Natural killer cell treated with Interleukin-12 subunit alpha and Interleukin-12 subunit beta and Interleukin-15 and Interleukin-18, amount 100 ng/mL, for 72 hours (primary cell): ENCODE results near the gene SMYD3. TPM values are rescaled to one million over a fixed set of nuclear protein-coding genes. Genes with fewer than 3 reads are reported as not detected.

Source experiments
- ATAC-seq, 2 donors: fragments of 150-1000 bp; cut with Tn5 transposase in 1 of 2; sonication (Bioruptor Pico), chemical (Tn5 transposase) in 1 of 2; 2 replicates each; pipeline ENCODE4 v1.10.0; 2021
- DNase-seq: peaks from one replicate; pipeline ENCODE4 v3.0.0; 2022; ENCODE audit warnings: low spot score
- H3K27ac Mint-ChIP-seq, 2 donors: 1 replicate in 1 of 2; 2 replicates in 1 of 2; pipeline ENCODE4 v1.8.0; 2022; ENCODE audit warnings: mixed read lengths in 2 of 2, mild to moderate bottlenecking in 1 of 2, moderate library complexity in 1 of 2
- H3K27me3 Mint-ChIP-seq, 2 donors: 1 replicate in 1 of 2; 2 replicates in 1 of 2; pipeline ENCODE4 v1.8.0; 2022; ENCODE audit warnings: mixed read lengths in 2 of 2
- H3K36me3 Mint-ChIP-seq: one replicate; pipeline ENCODE4 v1.8.0; 2022; ENCODE audit warnings: mixed read lengths
- H3K4me1 Mint-ChIP-seq, 2 donors: 1 replicate in 1 of 2; 2 replicates in 1 of 2; pipeline ENCODE4 v1.8.0; 2022; ENCODE audit warnings: low read depth in 2 of 2, mixed read lengths in 2 of 2, mild to moderate bottlenecking in 1 of 2
- H3K4me3 Mint-ChIP-seq: one replicate; pipeline ENCODE4 v1.8.0; 2022; ENCODE audit warnings: mixed read lengths
- H3K9me3 Mint-ChIP-seq: 2 replicates; pipeline ENCODE4 v1.8.0; 2022; ENCODE audit warnings: mixed read lengths
- total RNA-seq, 2 donors: library from RNA; stranded (reverse); gene quantifications; one replicate each; pipeline ENCODE4 v1.2.3, GENCODE V29; 2022

SMYD3 gene
- total RNA-seq, 2 donors from 2014 or later = 26.9 to 55.4 TPM

DNA sequence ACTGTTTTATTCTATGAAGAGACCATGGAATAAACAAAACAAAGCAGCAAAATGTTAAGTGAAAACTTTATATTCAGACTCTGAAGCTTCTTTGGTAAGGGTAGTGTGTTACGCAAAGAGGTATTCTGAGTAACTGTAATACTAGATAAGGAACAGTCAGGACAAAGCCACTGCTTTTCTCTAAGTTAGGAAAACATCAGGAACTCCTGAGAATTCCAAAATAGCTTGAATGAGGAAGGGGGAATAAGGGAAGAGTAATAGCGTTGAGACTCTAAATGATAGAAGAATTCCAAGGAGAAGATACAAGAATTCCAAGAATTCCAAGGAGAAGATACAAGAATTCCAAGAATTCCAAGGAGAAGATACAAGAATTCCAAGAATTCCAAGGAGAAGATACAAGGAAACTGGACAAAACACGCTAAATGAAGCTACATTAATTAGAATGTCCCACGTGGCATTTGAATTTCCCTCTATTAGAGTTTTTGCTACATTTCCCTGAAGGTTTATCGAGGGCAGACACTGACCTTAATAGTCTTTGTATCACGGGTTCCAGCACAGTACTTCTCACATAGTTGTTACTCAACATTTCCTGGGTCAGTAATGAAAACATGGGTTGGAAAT lies 71.5 kb downstream of the SMYD3 start:
- no peaks in the 10 kb centered on the region for H3K9me3 Mint-ChIP-seq
- ATAC-seq (no peak), DNase-seq (no peak)
- peaks cover 7% of the 10 kb centered on the region for H3K36me3 Mint-ChIP-seq
- no peaks in the 10 kb centered on the region for H3K27me3 Mint-ChIP-seq
- H3K27ac Mint-ChIP-seq = no peak overlapping the region
- H3K4me1 Mint-ChIP-seq = peaks cover 0 to 9% of the 10 kb centered on the region in 2 donors
- H3K4me3 Mint-ChIP-seq = no peak overlapping the region

DNA sequence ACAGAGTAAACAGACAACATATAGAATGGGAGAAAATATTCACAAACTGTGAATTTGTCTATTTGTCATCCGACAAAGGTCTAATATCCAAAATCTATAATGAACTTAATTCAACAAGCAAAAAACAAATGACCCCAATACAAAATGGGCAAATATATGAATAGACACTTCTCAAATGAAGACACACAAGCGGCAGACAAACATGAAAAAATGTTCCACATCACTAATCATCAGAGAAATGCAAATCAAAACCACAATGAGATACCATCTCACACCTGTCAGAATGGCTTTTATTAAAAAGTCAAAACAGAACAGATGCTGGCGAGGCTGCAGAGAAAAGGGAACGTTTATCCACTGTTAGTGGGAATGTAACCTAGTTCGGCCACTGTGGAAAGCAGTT lies 72.7 kb downstream of the SMYD3 start:
- no peak for ATAC-seq
- Mint-ChIP-seq H3K4me1 (peaks cover 2 to 9% of the 10 kb centered on the region in 2 donors), H3K9me3 (no peaks in the 10 kb centered on the region)

DNA sequence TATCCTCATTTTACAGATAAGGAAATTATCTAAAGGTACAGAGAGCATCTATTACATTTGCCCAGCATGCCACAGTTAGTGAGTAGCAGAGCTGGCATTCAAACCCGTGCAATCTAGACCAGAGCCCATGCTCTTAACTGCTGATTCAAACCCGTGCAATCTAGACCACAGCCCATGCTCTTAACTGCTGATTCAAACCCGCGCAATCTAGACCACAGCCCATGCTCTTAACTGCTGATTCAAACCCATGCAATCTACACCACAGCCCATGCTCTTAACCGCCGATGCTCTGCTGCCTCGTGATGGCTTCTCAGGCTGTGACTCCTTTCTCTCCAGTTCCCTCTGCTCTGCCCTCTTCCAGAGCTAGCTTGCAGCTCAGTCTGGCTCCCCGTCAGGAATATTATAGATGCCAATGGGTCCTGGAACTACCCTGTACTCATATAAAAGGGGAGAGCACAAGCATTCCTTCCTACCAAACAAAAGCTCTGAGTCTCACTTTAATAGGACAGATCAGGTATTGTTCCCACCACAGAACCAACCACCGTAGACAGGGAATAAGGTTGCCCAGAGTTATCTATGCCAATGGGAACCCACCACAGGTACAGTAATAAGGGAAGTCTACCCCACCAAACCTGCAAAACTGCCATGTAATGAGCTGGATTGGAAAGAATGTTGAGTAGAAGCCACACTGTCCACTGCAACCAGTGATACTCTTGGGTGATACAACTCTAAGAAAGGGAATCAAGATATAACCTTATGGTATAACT lies 78.4 kb downstream of the SMYD3 start:
- DNase-seq = no peak
- H3K4me3 Mint-ChIP-seq = peak overlapping the region; percentile 28

More for the DNA sequence above, 72.7 kb downstream of the SMYD3 start:
- Mint-ChIP-seq H3K4me3 (no peak overlapping the region), H3K27ac (no peak overlapping the region), H3K27me3 (no peaks in the 10 kb centered on the region), H3K36me3 (peaks cover 12% of the 10 kb centered on the region)
- no peak for DNase-seq

DNA sequence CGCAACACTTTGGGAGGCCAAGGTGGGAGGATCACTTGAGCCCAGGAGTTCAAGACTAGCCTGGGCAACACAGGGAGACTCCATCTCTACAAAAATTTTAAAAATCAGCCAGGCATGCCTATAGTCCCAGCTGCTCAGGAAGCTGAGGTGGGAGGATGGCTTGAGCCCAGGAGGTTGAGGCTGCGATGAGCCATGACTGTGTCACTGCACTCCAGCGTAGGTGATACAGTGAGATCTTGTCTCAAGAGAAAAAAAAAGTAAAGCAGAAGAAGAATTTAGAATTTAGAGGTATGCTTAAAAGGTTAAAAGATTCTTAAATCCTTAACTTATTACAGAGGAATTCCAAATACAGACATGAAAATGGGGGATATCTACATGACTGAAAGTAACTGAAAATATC lies 79.5 kb downstream of the SMYD3 start:
- H3K27me3 Mint-ChIP-seq = no peaks in the 10 kb centered on the region
- H3K36me3 Mint-ChIP-seq = peaks cover 5% of the 10 kb centered on the region
- DNase-seq (no peak), ATAC-seq (no peak)
- H3K9me3 Mint-ChIP-seq = no peaks in the 10 kb centered on the region
- peaks cover 20 to 30% of the 10 kb centered on the region in 2 donors for H3K4me1 Mint-ChIP-seq
- H3K27ac Mint-ChIP-seq = no peak overlapping the region
- H3K4me3 Mint-ChIP-seq = peak overlapping the region; percentile 28

More for the DNA sequence above, 78.4 kb downstream of the SMYD3 start:
- H3K36me3 Mint-ChIP-seq = peaks cover 5% of the 10 kb centered on the region
- peak; percentile 81 to 98 for ATAC-seq
- no peaks in the 10 kb centered on the region for H3K9me3 Mint-ChIP-seq
- peaks cover 17 to 30% of the 10 kb centered on the region in 2 donors for H3K4me1 Mint-ChIP-seq
- H3K27ac Mint-ChIP-seq = peak overlapping the region in 1 of 2 donors; percentile 10
- H3K27me3 Mint-ChIP-seq = no peaks in the 10 kb centered on the region

DNA sequence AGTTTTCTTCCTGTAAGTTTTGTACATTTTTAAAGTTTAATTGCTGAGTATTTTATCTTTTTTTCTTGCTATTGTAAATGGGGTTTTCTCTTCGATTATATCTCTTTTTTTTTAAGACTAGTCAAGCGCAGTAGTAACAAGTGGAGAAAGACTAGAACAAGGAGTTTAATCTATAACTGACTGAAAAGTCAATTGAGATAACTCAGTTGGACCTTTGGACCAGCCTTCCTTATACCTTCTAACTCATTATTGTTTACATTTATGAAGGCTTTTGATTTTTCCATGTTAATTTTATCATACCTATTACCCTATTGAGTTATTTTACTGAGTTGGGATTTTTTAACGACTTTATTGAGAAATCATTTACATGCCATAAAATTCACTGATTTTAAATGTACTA lies 81.2 kb downstream of the SMYD3 start:
- no peak overlapping the region for H3K27ac Mint-ChIP-seq
- no peak overlapping the region for H3K4me3 Mint-ChIP-seq
- ATAC-seq (no peak), DNase-seq (no peak)
- H3K27me3 Mint-ChIP-seq = no peaks in the 10 kb centered on the region
- H3K9me3 Mint-ChIP-seq = no peaks in the 10 kb centered on the region
- peaks cover 25 to 30% of the 10 kb centered on the region in 2 donors for H3K4me1 Mint-ChIP-seq
- peaks cover 5% of the 10 kb centered on the region for H3K36me3 Mint-ChIP-seq

DNA sequence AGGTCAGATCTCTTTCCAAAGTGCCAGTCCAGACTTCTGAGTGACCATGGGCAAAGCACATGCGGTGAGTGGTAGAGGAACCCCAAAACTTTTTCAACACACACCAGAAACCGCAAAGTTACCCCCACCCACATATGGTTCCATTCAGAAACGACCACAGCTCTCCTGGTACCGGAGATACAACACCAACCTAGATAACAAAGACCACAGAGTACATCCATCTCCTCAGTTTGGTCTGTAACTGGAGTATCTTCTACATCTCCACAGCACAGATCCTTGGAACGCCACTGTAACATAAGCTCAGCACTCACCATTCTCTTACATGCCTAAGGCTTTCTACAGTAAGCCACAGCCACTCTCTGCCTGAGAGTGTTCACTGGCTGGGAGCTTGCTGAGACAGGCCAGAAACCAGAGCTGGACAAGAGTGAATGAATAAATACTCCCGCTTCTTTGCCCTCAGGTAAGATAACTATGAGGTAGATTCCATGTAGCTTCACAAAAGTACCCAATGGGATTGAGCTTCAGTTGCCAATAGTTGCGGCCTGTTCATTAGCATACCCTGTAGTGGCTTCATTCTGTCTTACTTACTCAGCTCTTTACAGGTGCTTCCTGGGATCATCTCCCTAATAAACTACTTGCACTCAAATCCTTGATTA lies 81.8 kb downstream of the SMYD3 start:
- ATAC-seq = no peak

GRCh38 chr1:246420300-246420699 lies 86.8 kb downstream of the SMYD3 start:
- Mint-ChIP-seq H3K27me3 (no peaks in the 10 kb centered on the region), H3K4me1 (peaks cover 4 to 19% of the 10 kb centered on the region in 2 donors), H3K4me3 (no peak overlapping the region), H3K27ac (no peak overlapping the region), H3K9me3 (no peaks in the 10 kb centered on the region), H3K36me3 (peaks cover 6% of the 10 kb centered on the region)
- DNase-seq (no peak), ATAC-seq (no peak)

More for the DNA sequence above, 81.8 kb downstream of the SMYD3 start:
- Mint-ChIP-seq H3K36me3 (peaks cover 3% of the 10 kb centered on the region), H3K27ac (no peak overlapping the region), H3K4me3 (no peak overlapping the region), H3K27me3 (no peaks in the 10 kb centered on the region), H3K9me3 (no peaks in the 10 kb centered on the region), H3K4me1 (peaks cover 21 to 30% of the 10 kb centered on the region in 2 donors)
- DNase-seq = no peak

GRCh38 chr1:246418565-246419312 lies 88.3 kb downstream of the SMYD3 start:
- H3K36me3 Mint-ChIP-seq = peaks cover 6% of the 10 kb centered on the region

GRCh38 chr1:246417813-246418564 lies 89.1 kb downstream of the SMYD3 start:
- no peak for ATAC-seq
- peaks cover 6% of the 10 kb centered on the region for H3K36me3 Mint-ChIP-seq
- no peaks in the 10 kb centered on the region for H3K9me3 Mint-ChIP-seq
- no peak overlapping the region for H3K4me3 Mint-ChIP-seq
- peaks cover 0 to 16% of the 10 kb centered on the region in 2 donors for H3K4me1 Mint-ChIP-seq
- H3K27me3 Mint-ChIP-seq = no peaks in the 10 kb centered on the region
- no peak for DNase-seq
- H3K27ac Mint-ChIP-seq = no peak overlapping the region

More at GRCh38 chr1:246418565-246419312, 88.3 kb downstream of the SMYD3 start:
- Mint-ChIP-seq H3K4me3 (no peak overlapping the region), H3K27ac (no peak overlapping the region), H3K4me1 (peaks cover 0 to 16% of the 10 kb centered on the region in 2 donors), H3K27me3 (no peaks in the 10 kb centered on the region), H3K9me3 (no peaks in the 10 kb centered on the region)
- DNase-seq (no peak), ATAC-seq (no peak)

DNA sequence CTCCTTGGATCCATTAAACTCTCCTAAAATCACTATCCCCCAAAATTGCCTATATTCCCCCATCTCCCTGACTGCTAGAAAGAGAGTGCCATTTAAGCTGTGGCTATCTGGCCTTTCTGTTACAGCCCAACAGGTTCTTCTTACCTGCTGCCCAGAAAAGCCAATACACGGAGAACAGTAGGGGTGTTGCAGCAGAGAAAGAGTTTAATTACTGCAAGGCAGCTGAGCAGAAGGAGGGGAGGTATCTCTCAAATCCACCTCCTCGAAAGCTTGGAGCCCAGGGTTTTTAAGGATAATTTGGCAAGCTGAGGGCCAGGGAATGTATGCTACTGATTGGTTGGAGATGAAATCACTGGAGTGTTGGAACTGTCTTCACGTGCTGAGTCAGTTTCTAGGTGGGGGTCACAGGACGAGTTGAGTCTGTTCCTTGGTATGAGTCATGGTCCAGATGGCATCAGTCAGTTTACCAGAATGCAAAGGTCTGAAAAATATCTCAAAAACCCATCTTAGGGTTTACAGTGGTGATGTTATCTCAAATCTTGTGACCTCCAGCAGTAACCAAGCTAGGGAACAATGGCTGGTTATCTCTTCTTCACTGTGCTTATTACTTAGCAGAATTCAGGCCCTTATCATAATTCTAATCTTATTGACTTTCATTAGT lies 89.8 kb downstream of the SMYD3 start:
- H3K4me1 Mint-ChIP-seq = peaks cover 0 to 12% of the 10 kb centered on the region in 2 donors
- H3K4me3 Mint-ChIP-seq = no peak overlapping the region
- no peak overlapping the region for H3K27ac Mint-ChIP-seq
- H3K36me3 Mint-ChIP-seq = peaks cover 7% of the 10 kb centered on the region
- no peaks in the 10 kb centered on the region for H3K27me3 Mint-ChIP-seq
- DNase-seq = no peak
- ATAC-seq = no peak
- H3K9me3 Mint-ChIP-seq = no peaks in the 10 kb centered on the region

DNA sequence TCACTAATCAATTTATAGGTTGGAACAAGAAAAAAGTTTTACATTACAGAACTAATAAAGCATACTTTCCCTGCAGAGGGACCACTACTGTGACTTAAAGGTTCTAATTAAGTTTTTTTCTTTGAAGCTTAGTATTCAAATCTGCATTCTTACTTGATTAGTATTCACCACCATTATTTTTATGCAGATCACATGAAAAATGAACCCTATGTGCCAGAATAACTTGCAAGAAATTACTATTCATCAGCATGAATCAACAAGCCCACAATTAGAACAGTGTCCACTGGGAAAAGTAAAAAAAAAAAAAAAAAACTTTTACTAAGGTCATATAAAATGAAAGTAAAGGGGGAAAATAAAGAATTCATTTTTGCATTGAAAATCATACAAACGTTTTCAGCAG lies 90.8 kb downstream of the SMYD3 start:
- ATAC-seq (no peak), DNase-seq (no peak)
- Mint-ChIP-seq H3K4me1 (peaks cover 0 to 8% of the 10 kb centered on the region in 2 donors), H3K27ac (no peak overlapping the region), H3K9me3 (peaks cover 4% of the 10 kb centered on the region), H3K4me3 (no peak overlapping the region), H3K36me3 (peaks cover 12% of the 10 kb centered on the region), H3K27me3 (no peaks in the 10 kb centered on the region)

- no peak for ATAC-seq
- Mint-ChIP-seq H3K9me3 (peaks cover 6% of the 10 kb centered on the region), H3K27me3 (no peaks in the 10 kb centered on the region), H3K4me1 (peaks cover 0 to 8% of the 10 kb centered on the region in 2 donors), H3K36me3 (peaks cover 12% of the 10 kb centered on the region), H3K27ac (no peak overlapping the region), H3K4me3 (no peak overlapping the region)
- DNase-seq = no peak
These were observed 92.1 kb downstream of the SMYD3 start for GRCh38 chr1:246415028-246415427.
